ENCODE results near the gene PCGF3. TPM values are rescaled to one million over a fixed set of nuclear protein-coding genes. Genes with fewer than 3 reads are reported as not detected.

The PCGF3 gene
- total and polyA plus RNA-seq, 4 donors = 11.0 to 23.3 (median 14.3) TPM

DNA sequence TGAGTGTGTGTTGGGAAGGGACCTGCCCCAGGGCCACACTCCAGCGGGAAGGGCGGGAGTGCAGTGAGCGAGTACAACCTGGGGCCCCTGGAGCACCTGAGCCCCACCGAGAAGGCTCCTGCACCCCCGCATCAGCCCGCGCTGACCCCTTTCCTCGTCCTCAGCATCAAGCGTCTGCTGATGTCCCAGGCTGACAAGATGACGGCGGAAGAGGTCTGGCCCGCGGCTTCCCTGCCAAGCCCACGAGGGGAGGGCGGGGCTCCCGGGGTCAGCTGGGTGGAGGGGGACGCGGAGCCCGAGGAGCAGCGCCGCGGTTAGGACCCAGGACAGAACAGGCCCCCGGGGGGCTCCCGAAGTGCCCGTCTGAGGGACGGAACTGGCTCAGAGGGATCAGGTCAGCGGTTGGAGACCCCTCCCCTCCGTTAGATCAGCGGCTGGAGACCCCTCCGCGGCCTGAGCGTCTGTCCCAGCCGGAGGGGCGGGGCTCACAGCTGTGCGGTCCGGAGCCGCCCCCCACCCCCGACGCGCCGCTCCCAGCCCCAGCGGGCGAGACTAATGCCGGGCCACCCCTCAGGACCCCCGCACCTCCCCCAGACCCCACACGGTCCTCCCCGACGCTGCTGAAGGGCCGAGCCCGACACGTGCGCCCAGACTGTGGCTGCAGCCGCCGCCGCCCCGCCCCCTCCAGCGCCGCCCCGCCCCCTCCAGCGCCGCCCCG, 24.5 kb upstream of the PCGF3 start (continued):
- TF ChIP-seq, protein P1, sequence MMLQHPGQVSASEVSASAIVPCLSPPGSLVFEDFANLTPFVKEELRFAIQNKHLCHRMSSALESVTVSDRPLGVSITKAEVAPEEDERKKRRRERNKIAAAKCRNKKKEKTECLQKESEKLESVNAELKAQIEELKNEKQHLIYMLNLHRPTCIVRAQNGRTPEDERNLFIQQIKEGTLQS (IDR thresholded peaks at IDR 0.05) = no peak
- no peak for TF ChIP-seq HNF4A (conservative IDR thresholded peaks at IDR 0.05)
- no peak for TF ChIP-seq FOXA2 (IDR thresholded peaks at IDR 0.05)

- TF ChIP-seq SP1 (IDR thresholded peaks at IDR 0.05) = peak; percentile 22
- TF ChIP-seq RXRA (IDR thresholded peaks at IDR 0.05) = peak in 1 of 2 donors; percentile 7
- TF ChIP-seq, protein P2, sequence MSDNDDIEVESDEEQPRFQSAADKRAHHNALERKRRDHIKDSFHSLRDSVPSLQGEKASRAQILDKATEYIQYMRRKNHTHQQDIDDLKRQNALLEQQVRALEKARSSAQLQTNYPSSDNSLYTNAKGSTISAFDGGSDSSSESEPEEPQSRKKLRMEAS (IDR thresholded peaks at IDR 0.05) = no peak
- TF ChIP-seq HNF4A (conservative IDR thresholded peaks at IDR 0.05) = peak in 1 of 2 donors; percentile 49
- Histone ChIP-seq H3K9me3 (ENCODE audit: control insufficient read depth in 4 of 4, low read length in 3 of 4) (no peaks in the 10 kb centered on the region), H3K4me1 (ENCODE audit: control insufficient read depth in 4 of 4, insufficient read depth in 4 of 4, low read length in 3 of 4) (peaks cover 3 to 19% (median 8%) of the 10 kb centered on the region in 4 donors), H3K4me3 (ENCODE audit: low read depth in 1 of 3, low read length in 3 of 3) (peak overlapping the region in 1 of 3 donors; percentile 12), H3K36me3 (ENCODE audit: control insufficient read depth in 4 of 4, insufficient read depth in 3 of 4, low read depth in 1 of 4, low read length in 3 of 4) (no peaks in the 10 kb centered on the region), H3K27me3 (ENCODE audit: control insufficient read depth in 4 of 4, insufficient read depth in 4 of 4, low read length in 3 of 4) (no peaks in the 10 kb centered on the region), H3K27ac (ENCODE audit: low read depth in 1 of 2, low read length in 2 of 2) (no peak overlapping the region), H3K9ac (ENCODE audit: low read depth in 1 of 2, low read length in 2 of 2) (no peak overlapping the region)
- DNase-seq (ENCODE audit: low spot score) = no peak
- 53% methylated on average over 58 of the region's 58 CpGs for WGBS
These were observed 23.7 kb upstream of the PCGF3 start for GRCh38 chr4:681736-682451.

GRCh38 chr4:682490-683172, 23.0 kb upstream of the PCGF3 start:
- no peak overlapping the region for H3K9ac ChIP-seq (ENCODE audit: low read depth in 1 of 2, low read length in 2 of 2)
- H3K27me3 ChIP-seq (ENCODE audit: control insufficient read depth in 4 of 4, insufficient read depth in 4 of 4, low read length in 3 of 4) = no peaks in the 10 kb centered on the region
- H3K36me3 ChIP-seq (ENCODE audit: control insufficient read depth in 4 of 4, insufficient read depth in 3 of 4, low read depth in 1 of 4, low read length in 3 of 4) = no peaks in the 10 kb centered on the region
- H3K9me3 ChIP-seq (ENCODE audit: control insufficient read depth in 4 of 4, low read length in 3 of 4) = no peaks in the 10 kb centered on the region
- no peak for DNase-seq (ENCODE audit: low spot score)
- no peak overlapping the region for H3K27ac ChIP-seq (ENCODE audit: low read depth in 1 of 2, low read length in 2 of 2)
- 83% methylated on average over 23 of the region's 23 CpGs for WGBS
- H3K4me1 ChIP-seq (ENCODE audit: control insufficient read depth in 4 of 4, insufficient read depth in 4 of 4, low read length in 3 of 4) = peaks cover 5 to 26% (median 13%) of the 10 kb centered on the region in 4 donors
- no peak overlapping the region for H3K4me3 ChIP-seq (ENCODE audit: low read depth in 1 of 3, low read length in 3 of 3)
- TF ChIP-seq HNF4A (conservative IDR thresholded peaks at IDR 0.05) (no peak), SP1 (IDR thresholded peaks at IDR 0.05) (no peak), JUND (IDR thresholded peaks at IDR 0.05) (no peak), FOXA1 (IDR thresholded peaks at IDR 0.05) (no peak), RXRA (IDR thresholded peaks at IDR 0.05) (no peak), TAF1 (conservative IDR thresholded peaks at IDR 0.05) (no peak), RAD21 (IDR thresholded peaks at IDR 0.05) (no peak), HNF4G (IDR thresholded peaks at IDR 0.05) (no peak), EGR1 (IDR thresholded peaks at IDR 0.05; ENCODE audit: low read depth in 2 of 2) (no peak)
- TF ChIP-seq, protein P1 (IDR thresholded peaks at IDR 0.05) = no peak
- TF ChIP-seq, protein P3, sequence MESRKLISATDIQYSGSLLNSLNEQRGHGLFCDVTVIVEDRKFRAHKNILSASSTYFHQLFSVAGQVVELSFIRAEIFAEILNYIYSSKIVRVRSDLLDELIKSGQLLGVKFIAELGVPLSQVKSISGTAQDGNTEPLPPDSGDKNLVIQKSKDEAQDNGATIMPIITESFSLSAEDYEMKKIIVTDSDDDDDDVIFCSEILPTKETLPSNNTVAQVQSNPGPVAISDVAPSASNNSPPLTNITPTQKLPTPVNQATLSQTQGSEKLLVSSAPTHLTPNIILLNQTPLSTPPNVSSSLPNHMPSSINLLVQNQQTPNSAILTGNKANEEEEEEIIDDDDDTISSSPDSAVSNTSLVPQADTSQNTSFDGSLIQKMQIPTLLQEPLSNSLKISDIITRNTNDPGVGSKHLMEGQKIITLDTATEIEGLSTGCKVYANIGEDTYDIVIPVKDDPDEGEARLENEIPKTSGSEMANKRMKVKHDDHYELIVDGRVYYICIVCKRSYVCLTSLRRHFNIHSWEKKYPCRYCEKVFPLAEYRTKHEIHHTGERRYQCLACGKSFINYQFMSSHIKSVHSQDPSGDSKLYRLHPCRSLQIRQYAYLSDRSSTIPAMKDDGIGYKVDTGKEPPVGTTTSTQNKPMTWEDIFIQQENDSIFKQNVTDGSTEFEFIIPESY (IDR thresholded peaks at IDR 0.05) = no peak
- TF ChIP-seq, protein P2 (IDR thresholded peaks at IDR 0.05) = no peak
